ENCODE data around the gene UQCRH. TPM values are rescaled to one million over a fixed set of nuclear protein-coding genes. Genes with fewer than 3 reads are reported as not detected.
"Not testable (repeated sequence)": the region's sequence is repeated elsewhere in the genome, so short reads cannot be mapped to it uniquely, and the experiment has no call there.

UQCRH gene
- total RNA-seq, 1 experiment from 2014 or later: 460 TPM

- CTCF ChIA-PET: interaction anchor here (1.4 kb wide), 1 partner anchor 11 kb away, joined by 4 read pairs; no protein-coding TSS in a partner anchor
- Mint-ChIP-seq H3K27ac (ENCODE audit: unreplicated experiment) (no peak overlapping the region), H3K9me3 (ENCODE audit: low read depth, unreplicated experiment) (no peaks in the 10 kb centered on the region), H3K4me3 (ENCODE audit: low read depth, unreplicated experiment) (no peak overlapping the region), H3K4me1 (ENCODE audit: low read depth, unreplicated experiment) (peaks cover 38% of the 10 kb centered on the region), H3K27me3 (ENCODE audit: unreplicated experiment) (no peaks in the 10 kb centered on the region), H3K36me3 (ENCODE audit: insufficient read depth, unreplicated experiment) (peaks cover 58% of the 10 kb centered on the region)
- no TSS peak for BruUV-seq (replicated peaks)
- DNase-seq: no peak
- TF ChIP-seq CTCF (IDR thresholded peaks at IDR 0.05; ENCODE audit: unreplicated experiment): no peak
- intact Hi-C loops (cut with micrococcal nuclease; ENCODE audit: unreplicated experiment): no loop called here
These were observed 41.0 kb downstream of the UQCRH start for GRCh38 chr1:46344481-46344880.

- DNase-seq: no peak
- Mint-ChIP-seq H3K9me3 (ENCODE audit: low read depth, unreplicated experiment) (no peaks in the 10 kb centered on the region), H3K27ac (ENCODE audit: unreplicated experiment) (no peak overlapping the region), H3K27me3 (ENCODE audit: unreplicated experiment) (no peaks in the 10 kb centered on the region), H3K36me3 (ENCODE audit: insufficient read depth, unreplicated experiment) (peaks cover 59% of the 10 kb centered on the region), H3K4me3 (ENCODE audit: low read depth, unreplicated experiment) (no peak overlapping the region), H3K4me1 (ENCODE audit: low read depth, unreplicated experiment) (peaks cover 34% of the 10 kb centered on the region)
- no TSS peak for BruUV-seq (replicated peaks)
- TF ChIP-seq CTCF (IDR thresholded peaks at IDR 0.05; ENCODE audit: unreplicated experiment): no peak
- intact Hi-C loops (cut with micrococcal nuclease; ENCODE audit: unreplicated experiment): loop anchor here (5.0 kb wide), 3 partner anchors 43 to 308 kb away; partner anchors contain the start of genes LRRC41 and UQCRH
- CTCF ChIA-PET: no interaction called here
These were observed 41.8 kb downstream of the UQCRH start for GRCh38 chr1:46345281-46345680.

- no peak overlapping the region for H3K4me3 Mint-ChIP-seq (ENCODE audit: low read depth, unreplicated experiment)
- H3K27me3 Mint-ChIP-seq (ENCODE audit: unreplicated experiment): no peaks in the 10 kb centered on the region
- no peak overlapping the region for H3K27ac Mint-ChIP-seq (ENCODE audit: unreplicated experiment)
- peaks cover 63% of the 10 kb centered on the region for H3K36me3 Mint-ChIP-seq (ENCODE audit: insufficient read depth, unreplicated experiment)
- DNase-seq: no peak
- intact Hi-C loops (cut with micrococcal nuclease; ENCODE audit: unreplicated experiment): no loop called here
- H3K9me3 Mint-ChIP-seq (ENCODE audit: low read depth, unreplicated experiment): no peaks in the 10 kb centered on the region
- peaks cover 8% of the 10 kb centered on the region for H3K4me1 Mint-ChIP-seq (ENCODE audit: low read depth, unreplicated experiment)
- no TSS peak for BruUV-seq (replicated peaks)
- no peak for TF ChIP-seq CTCF (IDR thresholded peaks at IDR 0.05; ENCODE audit: unreplicated experiment)
- CTCF ChIA-PET: interaction anchor here (0.6 to 0.7 kb wide), 2 partner anchors 128 to 313 kb away, joined by 5 read pairs; no protein-coding TSS in a partner anchor
These were observed 48.9 kb downstream of the UQCRH start for GRCh38 chr1:46352363-46352762.

GRCh38 chr1:46355920-46356319 is 52.4 kb downstream of the UQCRH start:
- H3K36me3 Mint-ChIP-seq (ENCODE audit: insufficient read depth, unreplicated experiment): peaks cover 55% of the 10 kb centered on the region
- intact Hi-C loops (cut with micrococcal nuclease; ENCODE audit: unreplicated experiment); BruUV-seq (replicated peaks); DNase-seq; H3K27me3 Mint-ChIP-seq (ENCODE audit: unreplicated experiment); H3K9me3 Mint-ChIP-seq (ENCODE audit: low read depth, unreplicated experiment); H3K27ac Mint-ChIP-seq (ENCODE audit: unreplicated experiment); H3K4me3 Mint-ChIP-seq (ENCODE audit: low read depth, unreplicated experiment); CTCF ChIA-PET; H3K4me1 Mint-ChIP-seq (ENCODE audit: low read depth, unreplicated experiment): not testable (repeated sequence)

- Mint-ChIP-seq H3K27me3 (ENCODE audit: unreplicated experiment) (no peaks in the 10 kb centered on the region), H3K36me3 (ENCODE audit: insufficient read depth, unreplicated experiment) (peaks cover 39% of the 10 kb centered on the region), H3K9me3 (ENCODE audit: low read depth, unreplicated experiment) (no peaks in the 10 kb centered on the region), H3K4me1 (ENCODE audit: low read depth, unreplicated experiment) (peaks cover 14% of the 10 kb centered on the region), H3K4me3 (ENCODE audit: low read depth, unreplicated experiment) (no peak overlapping the region), H3K27ac (ENCODE audit: unreplicated experiment) (no peak overlapping the region)
- TF ChIP-seq CTCF (IDR thresholded peaks at IDR 0.05; ENCODE audit: unreplicated experiment): no peak
- BruUV-seq (replicated peaks): no TSS peak
- no peak for DNase-seq
- CTCF ChIA-PET: no interaction called here
- intact Hi-C loops (cut with micrococcal nuclease; ENCODE audit: unreplicated experiment): no loop called here
These were observed 58.7 kb downstream of the UQCRH start for GRCh38 chr1:46362158-46362557.

Data from Calu3 (cell line).